CD4-positive, alpha-beta T cell treated with Interleukin-17A for 4 hours (primary cell): ENCODE results near the gene PTX4.
"Not testable (repeated sequence)": the region's sequence is repeated elsewhere in the genome, so short reads cannot be mapped to it uniquely, and the experiment has no call there.

Experiments used
- DNase-seq: peaks from one replicate; pipeline ENCODE4 v3.0.0-alpha.2; 2020; ENCODE audit warnings: mixed read lengths

Gene PTX4

GRCh38 chr16:1478937-1479336, 9.8 kb downstream of the PTX4 start:
- not testable (repeated sequence) for DNase-seq

- DNase-seq: no peak
These were observed 11.7 kb downstream of the PTX4 start for GRCh38 chr16:1477033-1477432.

GRCh38 chr16:1475552-1476114, 13.1 kb downstream of the PTX4 start:
- no peak for DNase-seq

GRCh38 chr16:1474796-1475551, 13.8 kb downstream of the PTX4 start, which contains the start of gene CLCN7:
TSS of gene CLCN7 (minus strand) at chr16:1475028. CDS start at chr16:1474974, 54 bp downstream.
- DNase-seq: peak; percentile 90

- DNase-seq: no peak
These were observed 14.5 kb downstream of the PTX4 start for GRCh38 chr16:1474082-1474795.

- DNase-seq: no peak
These were observed 15.8 kb downstream of the PTX4 start for GRCh38 chr16:1472974-1473373.

- no peak for DNase-seq
These were observed 17.1 kb downstream of the PTX4 start for GRCh38 chr16:1471569-1472194.

- DNase-seq: no peak
These were observed 18.1 kb downstream of the PTX4 start for GRCh38 chr16:1470481-1471251.

- DNase-seq: no peak
These were observed 19.0 kb downstream of the PTX4 start for GRCh38 chr16:1469693-1470201.

- DNase-seq: not testable (repeated sequence)
These were observed 19.6 kb downstream of the PTX4 start for GRCh38 chr16:1469141-1469540.

- no peak for DNase-seq
These were observed 20.3 kb downstream of the PTX4 start for GRCh38 chr16:1468426-1468810.

- no peak for DNase-seq
These were observed 21.7 kb downstream of the PTX4 start for GRCh38 chr16:1466968-1467521.

- DNase-seq: no peak
These were observed 22.7 kb downstream of the PTX4 start for GRCh38 chr16:1466054-1466453.

- no peak for DNase-seq
These were observed 23.2 kb downstream of the PTX4 start for GRCh38 chr16:1465567-1465915.

- DNase-seq: no peak
These were observed 23.7 kb downstream of the PTX4 start for GRCh38 chr16:1464894-1465566.

- DNase-seq: no peak
These were observed 24.4 kb downstream of the PTX4 start for GRCh38 chr16:1464196-1464893.

GRCh38 chr16:1461146-1461545, 27.6 kb downstream of the PTX4 start:
- DNase-seq: no peak

GRCh38 chr16:1460602-1461138, 28.1 kb downstream of the PTX4 start:
- no peak for DNase-seq

- no peak for DNase-seq
These were observed 28.8 kb downstream of the PTX4 start for GRCh38 chr16:1459967-1460366.

GRCh38 chr16:1458977-1459341, 29.8 kb downstream of the PTX4 start:
- no peak for DNase-seq
